GM13977 (cell line): ENCODE data around the gene STRIT1.

Experiments used
- DNase-seq: peaks from one replicate; pipeline ENCODE4 v3.0.0; 2012; ENCODE audit warnings: low spot score
- in situ Hi-C: fragments of 300-500 bp; cut with MboI; formaldehyde crosslinking; loops from one replicate; pipeline ENCODE4 v1.12.0; 2022; ENCODE audit warnings: low sequenced_read_pairs, low pct_unique_long_range_greater_than_20kb, mixed read lengths, inconsistent platforms; ENCODE audit not compliant: unreplicated experiment
- TF ChIP-seq, protein P1 (sequence below): IDR thresholded peaks from 2 replicates; pipeline ENCODE4 v1.5.1; 2012; ENCODE audit warnings: mild to moderate bottlenecking, control low read depth; ENCODE audit not compliant: insufficient read depth; ENCODE audit errors: extremely low read depth, missing control alignments

Gene STRIT1

DNA sequence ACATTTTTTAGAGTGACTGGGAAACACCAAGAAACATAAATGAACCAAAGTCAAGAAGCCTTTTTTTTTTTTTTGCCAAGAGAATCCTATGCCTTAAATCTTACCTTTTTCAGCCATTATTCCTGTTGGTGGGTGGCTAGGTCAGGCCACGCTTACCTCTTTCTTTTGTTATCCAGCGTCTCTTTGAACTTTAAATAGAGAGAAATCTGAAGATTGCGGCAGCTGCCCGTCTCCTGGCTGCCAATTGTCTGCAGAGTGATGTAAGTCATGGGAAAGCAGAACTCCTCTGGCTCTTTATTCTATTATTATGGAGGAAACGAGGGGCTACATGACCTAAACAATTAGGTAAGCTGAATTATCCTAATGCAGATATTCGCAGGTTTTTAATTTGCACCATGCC is at the start of gene STRIT1:
STRIT1 (minus strand) TSS at position 168 of the 400 bp plus-strand sequence.
- in situ Hi-C loops: no loop called here

DNA sequence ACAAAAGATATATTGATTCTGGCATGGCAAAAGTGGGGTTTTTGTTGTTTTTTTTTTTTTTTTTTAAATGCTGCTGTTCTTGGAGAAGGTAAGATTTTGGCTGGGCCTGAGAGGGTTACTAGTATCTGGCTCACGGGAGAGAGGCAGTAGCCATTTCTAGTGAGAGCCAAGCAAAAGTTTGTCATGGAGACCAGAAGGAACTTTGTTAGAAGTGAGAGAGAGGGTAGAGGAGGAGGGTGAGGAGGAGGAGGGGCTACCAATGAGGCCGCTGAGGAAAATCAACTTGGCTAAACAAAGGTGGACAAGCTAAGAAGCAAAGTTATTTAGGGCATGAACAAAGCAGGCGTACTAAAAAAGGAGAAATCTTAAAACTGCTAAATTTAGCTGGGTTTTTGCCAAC is 48.9 kb upstream of the STRIT1 start:
- no peak for DNase-seq
- TF ChIP-seq, protein P1, sequence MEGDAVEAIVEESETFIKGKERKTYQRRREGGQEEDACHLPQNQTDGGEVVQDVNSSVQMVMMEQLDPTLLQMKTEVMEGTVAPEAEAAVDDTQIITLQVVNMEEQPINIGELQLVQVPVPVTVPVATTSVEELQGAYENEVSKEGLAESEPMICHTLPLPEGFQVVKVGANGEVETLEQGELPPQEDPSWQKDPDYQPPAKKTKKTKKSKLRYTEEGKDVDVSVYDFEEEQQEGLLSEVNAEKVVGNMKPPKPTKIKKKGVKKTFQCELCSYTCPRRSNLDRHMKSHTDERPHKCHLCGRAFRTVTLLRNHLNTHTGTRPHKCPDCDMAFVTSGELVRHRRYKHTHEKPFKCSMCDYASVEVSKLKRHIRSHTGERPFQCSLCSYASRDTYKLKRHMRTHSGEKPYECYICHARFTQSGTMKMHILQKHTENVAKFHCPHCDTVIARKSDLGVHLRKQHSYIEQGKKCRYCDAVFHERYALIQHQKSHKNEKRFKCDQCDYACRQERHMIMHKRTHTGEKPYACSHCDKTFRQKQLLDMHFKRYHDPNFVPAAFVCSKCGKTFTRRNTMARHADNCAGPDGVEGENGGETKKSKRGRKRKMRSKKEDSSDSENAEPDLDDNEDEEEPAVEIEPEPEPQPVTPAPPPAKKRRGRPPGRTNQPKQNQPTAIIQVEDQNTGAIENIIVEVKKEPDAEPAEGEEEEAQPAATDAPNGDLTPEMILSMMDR: no peak
- in situ Hi-C loops: loop anchor here (25.0 kb wide), 1 partner anchor 1005 kb away; no protein-coding TSS in a partner anchor

More for the DNA sequence above, at the start of gene STRIT1:
- no peak for DNase-seq
- TF ChIP-seq, protein P1: no peak

DNA sequence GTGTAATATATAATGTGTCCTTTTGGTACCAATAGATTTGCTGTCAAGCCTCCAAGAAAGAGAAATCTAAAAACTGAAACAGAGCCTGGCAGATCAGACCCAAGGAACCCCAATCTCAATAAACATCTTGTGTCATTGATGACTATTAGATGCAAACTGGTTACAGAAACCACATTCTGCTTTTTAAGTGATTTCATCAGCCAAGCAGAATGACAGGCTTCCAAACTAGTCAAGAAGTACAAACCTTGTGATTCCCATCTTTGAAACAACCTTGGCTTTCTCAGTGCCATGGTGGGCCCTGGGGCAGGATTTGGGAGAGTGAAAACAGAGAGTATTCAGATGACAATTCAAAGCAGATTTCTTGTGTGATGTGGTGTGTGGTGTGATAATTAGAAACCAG is 45.6 kb upstream of the STRIT1 start:
- TF ChIP-seq, protein P1: no peak
- in situ Hi-C loops: loop anchor here (25.0 kb wide), 1 partner anchor 1002 kb away; no protein-coding TSS in a partner anchor
- DNase-seq: no peak

DNA sequence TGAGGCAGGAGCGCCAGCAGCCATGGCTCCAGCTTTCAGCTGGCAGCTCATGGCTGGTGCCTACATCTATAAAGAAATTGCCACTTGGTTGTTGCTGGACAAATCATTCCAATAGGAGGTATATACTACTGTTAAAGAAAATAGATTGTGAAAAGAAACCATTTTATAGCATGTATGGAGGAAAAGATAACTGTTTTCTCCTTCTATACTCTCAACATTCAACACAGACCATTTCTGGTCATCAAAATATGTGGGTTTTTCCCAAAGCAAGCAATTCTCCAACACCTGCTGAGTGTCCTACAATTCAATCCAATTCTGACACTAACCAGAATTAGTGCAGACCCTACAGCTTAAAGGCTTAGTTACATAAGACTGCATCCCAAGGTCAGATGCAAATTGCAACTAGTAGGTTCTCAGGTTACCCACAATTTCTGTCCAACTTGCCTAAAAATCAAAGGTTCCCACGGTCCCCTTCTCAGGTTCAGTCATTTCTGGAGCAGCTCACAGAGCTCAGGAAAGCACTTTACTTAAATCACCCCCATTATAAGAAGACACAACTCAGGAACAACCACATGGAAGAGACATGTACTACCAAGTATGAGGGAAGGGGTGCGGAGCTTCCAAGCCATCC is 42.4 kb upstream of the STRIT1 start:
- in situ Hi-C loops: loop anchor here (25.0 kb wide), 1 partner anchor 999 kb away; no protein-coding TSS in a partner anchor
- TF ChIP-seq, protein P1: no peak
- no peak for DNase-seq

DNA sequence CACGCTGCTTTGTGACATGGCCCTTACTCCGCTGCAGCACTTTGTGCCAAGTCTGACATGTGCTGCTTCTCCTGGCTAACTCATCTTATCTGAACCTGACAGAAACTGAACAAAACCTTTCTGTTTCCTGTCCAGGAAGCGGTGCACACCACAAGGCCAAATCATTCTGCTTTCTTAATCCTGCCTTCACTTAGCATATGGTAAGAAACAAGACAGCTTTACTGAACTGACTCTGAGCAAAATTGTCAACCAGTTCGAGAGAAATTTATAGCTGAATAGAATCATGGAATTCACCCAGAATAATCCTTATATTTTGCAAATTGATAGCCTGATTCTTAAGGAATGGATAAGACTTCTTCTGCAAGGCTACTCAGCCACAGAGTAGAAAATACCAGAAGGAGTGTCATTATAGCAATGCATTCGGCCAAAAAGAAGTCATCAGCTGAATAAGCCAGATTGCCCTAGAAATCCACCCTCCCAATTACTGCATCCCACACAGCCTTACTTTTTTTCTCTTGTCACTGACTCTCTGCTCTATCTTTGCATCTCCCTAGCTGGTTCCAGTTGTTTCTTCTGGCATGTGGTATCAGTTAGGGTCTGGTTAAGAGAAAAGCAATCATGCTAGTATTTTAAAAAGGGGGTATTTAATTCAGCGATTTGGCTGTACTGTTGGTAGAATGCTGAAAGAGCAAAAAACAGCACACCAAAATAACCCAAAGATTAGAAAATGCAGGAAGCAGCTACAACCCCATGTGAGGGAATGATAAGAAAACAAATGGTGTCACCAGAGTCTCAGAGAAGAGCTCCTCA is 41.6 kb upstream of the STRIT1 start:
- peak; percentile 12 for DNase-seq
- TF ChIP-seq, protein P1: no peak
- in situ Hi-C loops: loop anchor here (25.0 kb wide), 1 partner anchor 998 kb away; no protein-coding TSS in a partner anchor

GRCh38 chr3:155334215-155334913 is 40.9 kb upstream of the STRIT1 start:
- in situ Hi-C loops: loop anchor here (25.0 kb wide), 1 partner anchor 997 kb away; no protein-coding TSS in a partner anchor
- TF ChIP-seq, protein P1: no peak
- DNase-seq: no peak
